ENCODE measurements around the gene SYNDIG1L.

Gene SYNDIG1L

DNA sequence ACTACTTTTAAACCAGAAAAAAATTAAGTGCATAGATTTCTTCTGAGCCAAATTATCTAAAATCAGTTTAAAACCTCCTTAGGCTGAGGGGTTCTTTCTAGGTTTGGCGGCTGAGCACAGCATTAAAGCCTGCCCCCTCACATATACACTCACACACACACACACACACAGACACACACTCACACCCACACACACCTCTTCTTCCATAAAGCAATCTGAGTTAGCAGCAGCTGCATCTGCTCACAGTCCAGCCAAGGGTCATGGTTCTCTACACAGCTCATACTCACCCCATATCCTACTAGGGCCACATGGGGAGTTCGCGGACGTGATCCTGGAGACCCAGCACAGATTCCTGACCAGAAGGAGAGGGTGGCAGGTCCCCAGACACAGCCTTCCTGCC, 12.4 kb downstream of the SYNDIG1L start:
- H3K4me3 ChIP-seq (replicated peaks; ENCODE audit: low read depth, low read length), result no peak overlapping the region
- TF ChIP-seq, protein P1, sequence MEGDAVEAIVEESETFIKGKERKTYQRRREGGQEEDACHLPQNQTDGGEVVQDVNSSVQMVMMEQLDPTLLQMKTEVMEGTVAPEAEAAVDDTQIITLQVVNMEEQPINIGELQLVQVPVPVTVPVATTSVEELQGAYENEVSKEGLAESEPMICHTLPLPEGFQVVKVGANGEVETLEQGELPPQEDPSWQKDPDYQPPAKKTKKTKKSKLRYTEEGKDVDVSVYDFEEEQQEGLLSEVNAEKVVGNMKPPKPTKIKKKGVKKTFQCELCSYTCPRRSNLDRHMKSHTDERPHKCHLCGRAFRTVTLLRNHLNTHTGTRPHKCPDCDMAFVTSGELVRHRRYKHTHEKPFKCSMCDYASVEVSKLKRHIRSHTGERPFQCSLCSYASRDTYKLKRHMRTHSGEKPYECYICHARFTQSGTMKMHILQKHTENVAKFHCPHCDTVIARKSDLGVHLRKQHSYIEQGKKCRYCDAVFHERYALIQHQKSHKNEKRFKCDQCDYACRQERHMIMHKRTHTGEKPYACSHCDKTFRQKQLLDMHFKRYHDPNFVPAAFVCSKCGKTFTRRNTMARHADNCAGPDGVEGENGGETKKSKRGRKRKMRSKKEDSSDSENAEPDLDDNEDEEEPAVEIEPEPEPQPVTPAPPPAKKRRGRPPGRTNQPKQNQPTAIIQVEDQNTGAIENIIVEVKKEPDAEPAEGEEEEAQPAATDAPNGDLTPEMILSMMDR (IDR thresholded peaks at IDR 0.05; ENCODE audit: low read length, missing control alignments), result no peak
- no peak for DNase-seq (ENCODE audit: low read depth)

DNA sequence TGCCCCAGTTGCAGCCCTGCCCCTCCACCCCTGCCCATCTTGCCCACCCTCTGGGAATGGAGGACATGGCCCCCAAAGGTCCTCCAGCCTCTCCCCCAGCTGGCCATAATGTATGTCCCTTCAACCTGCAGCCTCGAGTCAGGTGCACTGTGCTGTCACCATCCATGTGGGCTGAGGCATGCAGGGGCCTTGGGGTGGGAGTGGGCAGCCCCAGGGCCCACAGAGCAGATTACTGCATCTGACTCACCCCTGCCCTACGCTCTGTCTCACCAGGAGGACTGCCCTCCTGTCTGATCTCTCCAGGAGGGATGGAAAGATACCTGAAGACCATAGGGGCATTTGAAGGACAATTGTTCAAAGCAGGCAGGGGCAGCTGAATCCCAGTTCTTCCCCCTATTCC, 13.3 kb downstream of the SYNDIG1L start:
- DNase-seq (ENCODE audit: low read depth), result no peak
- H3K4me3 ChIP-seq (replicated peaks; ENCODE audit: low read depth, low read length), result no peak overlapping the region
- TF ChIP-seq, protein P1 (IDR thresholded peaks at IDR 0.05; ENCODE audit: low read length, missing control alignments), result no peak

DNA sequence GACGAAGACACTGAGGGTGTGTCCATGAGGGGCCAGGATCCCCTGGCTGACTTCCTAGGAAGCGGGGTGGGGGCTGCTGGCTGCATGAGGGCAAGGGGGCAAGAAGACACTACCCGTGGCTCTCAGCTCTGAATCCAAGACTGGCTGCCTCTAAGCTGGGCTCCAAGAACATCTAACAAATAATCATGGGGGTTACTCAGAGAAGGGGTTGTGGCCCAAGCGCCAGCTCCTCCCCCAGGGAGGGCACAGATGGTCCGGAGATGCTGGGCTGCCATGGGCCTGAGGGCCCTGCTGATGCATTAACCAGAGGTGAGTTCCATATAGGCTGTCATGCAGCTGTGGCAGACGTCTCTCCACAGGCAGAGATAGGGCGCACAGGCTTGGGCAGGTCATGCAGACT, 14.3 kb downstream of the SYNDIG1L start:
- no peak overlapping the region for H3K4me3 ChIP-seq (replicated peaks; ENCODE audit: low read depth, low read length)
- no peak for DNase-seq (ENCODE audit: low read depth)
- TF ChIP-seq, protein P1 (IDR thresholded peaks at IDR 0.05; ENCODE audit: low read length, missing control alignments), result no peak

DNA sequence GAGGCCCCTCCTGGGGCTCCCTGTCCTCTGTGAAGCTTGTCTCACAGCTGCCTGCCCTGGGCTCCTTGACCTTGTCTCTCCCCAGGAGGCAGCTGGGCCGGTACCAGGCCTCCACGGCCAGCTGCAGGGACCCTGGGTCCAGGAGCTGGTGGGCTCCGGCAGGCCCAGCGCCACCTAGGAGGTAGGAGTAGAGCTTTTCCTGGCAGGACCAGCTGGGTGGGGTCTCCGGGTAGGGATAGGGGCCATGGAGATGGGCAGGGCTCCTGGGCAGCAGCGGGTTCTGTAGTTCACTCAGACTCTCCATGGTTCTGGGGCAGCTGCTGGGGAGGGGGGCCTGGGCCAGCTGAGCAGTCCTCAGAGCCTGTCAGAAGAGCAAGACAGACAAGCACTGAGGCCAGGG, 16.6 kb downstream of the SYNDIG1L start:
- TF ChIP-seq, protein P1 (IDR thresholded peaks at IDR 0.05; ENCODE audit: low read length, missing control alignments), result no peak

DNA sequence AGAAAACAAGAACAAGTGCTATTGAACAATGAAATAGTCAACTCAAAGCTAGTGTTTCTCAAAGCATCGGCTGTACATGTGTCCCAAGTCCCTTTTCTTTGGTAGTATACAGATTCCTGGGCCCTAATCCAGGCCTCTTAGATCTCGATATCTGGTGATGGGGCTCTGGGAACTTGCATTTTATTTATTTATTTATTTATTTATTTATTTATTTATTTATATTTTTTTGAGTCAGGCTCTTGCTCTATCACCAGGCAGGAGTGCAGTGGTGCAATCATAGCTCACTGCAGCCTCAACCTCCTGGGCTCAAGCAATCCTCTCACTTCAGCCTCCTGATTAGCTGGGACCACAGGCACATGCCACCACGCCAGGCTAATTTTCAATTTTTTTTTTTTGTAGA, 17.1 kb downstream of the SYNDIG1L start:
- TF ChIP-seq, protein P1 (IDR thresholded peaks at IDR 0.05; ENCODE audit: low read length, missing control alignments), result no peak
- H3K4me3 ChIP-seq (replicated peaks; ENCODE audit: low read depth, low read length), result no peak overlapping the region
- DNase-seq (ENCODE audit: low read depth), result no peak

More for the DNA sequence above, 16.6 kb downstream of the SYNDIG1L start:
- DNase-seq (ENCODE audit: low read depth), result no peak
- H3K4me3 ChIP-seq (replicated peaks; ENCODE audit: low read depth, low read length), result no peak overlapping the region

DNA sequence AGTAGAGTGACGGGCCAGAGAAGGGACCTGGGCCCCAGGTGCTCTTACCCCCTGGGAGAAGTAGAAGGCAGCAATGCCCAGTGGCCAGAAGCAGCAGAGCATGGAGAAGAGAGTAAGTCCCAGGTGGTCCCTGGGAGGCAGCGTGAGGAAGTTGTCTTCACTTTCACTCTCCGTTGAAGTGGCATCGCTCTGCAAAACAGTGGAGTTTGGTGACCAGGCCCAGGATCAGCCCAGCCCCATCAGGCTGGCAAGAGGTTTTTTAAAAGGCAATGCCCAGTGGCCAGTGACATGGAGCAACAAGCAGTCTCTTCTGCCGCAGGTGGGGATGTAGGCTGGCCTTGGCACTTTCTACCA, 18.2 kb downstream of the SYNDIG1L start:
- DNase-seq (ENCODE audit: low read depth), result no peak
- H3K4me3 ChIP-seq (replicated peaks; ENCODE audit: low read depth, low read length), result no peak overlapping the region
- TF ChIP-seq, protein P1 (IDR thresholded peaks at IDR 0.05; ENCODE audit: low read length, missing control alignments), result no peak

DNA sequence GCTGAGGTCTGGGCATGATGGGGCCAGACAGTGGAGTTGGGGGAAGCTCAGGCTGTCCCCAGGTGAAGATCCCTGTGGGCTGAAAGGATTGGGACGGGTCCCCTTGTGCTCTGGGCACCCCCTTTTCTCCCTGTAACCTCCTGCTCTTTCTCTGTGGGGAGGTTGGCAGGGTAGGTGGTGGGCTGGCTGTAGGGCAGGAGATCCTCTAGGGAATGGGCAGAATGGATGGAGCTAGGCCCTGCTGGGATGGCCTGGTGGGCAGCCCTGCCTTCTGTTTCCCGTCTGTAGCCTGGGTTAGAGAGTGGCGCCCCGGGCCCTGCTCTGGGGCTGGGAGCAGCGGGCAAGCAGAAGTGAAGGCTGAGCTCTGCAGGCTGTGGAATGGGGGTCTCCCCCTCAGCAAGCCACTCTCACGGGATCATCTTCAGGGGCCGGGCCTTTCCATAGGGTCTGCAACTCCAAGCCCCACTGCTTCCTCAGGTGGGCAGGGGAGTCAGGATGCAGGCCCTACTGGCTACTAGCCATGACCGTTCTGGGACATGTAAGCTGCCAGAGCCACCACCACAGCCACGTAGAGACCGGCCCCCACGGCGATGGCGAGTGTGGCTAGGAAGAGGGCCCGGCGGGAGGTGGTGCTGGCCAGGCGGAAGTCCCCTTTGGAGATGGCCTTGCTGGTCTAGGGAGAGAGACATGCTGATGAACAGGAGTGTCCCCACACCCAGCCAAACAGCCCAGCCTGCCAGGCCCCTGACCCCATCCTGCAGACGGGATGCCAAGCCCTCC, 18.8 kb downstream of the SYNDIG1L start:
- TF ChIP-seq, protein P1 (IDR thresholded peaks at IDR 0.05; ENCODE audit: low read length, missing control alignments), result no peak
- H3K4me3 ChIP-seq (replicated peaks; ENCODE audit: low read depth, low read length), result no peak overlapping the region
- no peak for DNase-seq (ENCODE audit: low read depth)
